NCI-H226 (cell line): ENCODE results near the gene C2orf76.
"Not testable (repeated sequence)": the region's sequence is repeated elsewhere in the genome, so short reads cannot be mapped to it uniquely, and the experiment has no call there.

ENCODE experiments used
- DNase-seq: peaks from one replicate; pipeline ENCODE4 v3.0.0-alpha.2; 2015

C2orf76 gene

DNA sequence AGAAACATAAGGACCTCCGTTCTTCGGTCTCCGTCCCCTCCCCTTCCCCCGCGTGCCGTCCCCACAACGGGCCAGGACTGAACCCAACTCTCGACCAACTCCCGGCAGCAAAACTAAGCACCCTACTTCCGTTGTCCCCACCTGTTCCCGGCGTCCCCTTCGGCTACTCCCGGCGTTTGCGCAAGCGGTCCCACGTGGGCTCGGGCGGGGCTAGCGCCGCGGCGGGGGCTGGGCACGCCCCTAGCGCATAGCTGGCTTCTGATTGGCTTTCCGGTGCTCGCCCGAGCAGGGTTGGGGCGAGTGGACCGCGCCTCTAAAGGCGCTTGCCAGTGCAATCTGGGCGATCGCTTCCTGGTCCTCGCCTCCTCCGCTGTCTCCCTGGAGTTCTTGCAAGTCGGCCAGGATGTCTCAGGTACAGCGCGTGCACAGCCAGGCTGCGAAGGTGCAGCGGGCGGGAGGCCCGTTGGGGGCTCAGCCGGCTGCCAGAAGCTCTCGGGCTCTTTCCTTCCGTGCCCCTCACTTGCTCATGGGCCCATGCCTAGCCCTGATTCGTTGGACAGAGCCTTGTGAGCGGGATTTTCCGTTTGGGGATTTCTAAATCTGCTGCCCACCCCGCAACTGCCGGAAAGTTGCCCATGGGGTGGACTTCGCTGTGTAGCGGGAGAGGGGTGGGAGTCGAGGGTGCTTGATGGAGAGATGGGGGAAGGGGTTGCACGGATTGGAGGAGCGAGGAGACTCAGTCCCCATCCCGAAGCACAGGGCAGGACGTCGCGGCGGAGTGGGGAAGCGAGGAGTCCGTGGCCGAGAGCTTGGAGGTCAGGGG is at the start of gene C2orf76, which contains the start of gene DBI:
Gene C2orf76, minus strand, starts transcription at position 186 of the 823 bp plus-strand sequence. CDS start 26,875 bp downstream, outside the sequence.
Gene DBI, plus strand, starts transcription at position 329 of the 823 bp plus-strand sequence. Its CDS starts 75 bp downstream, at position 404.
- peak; percentile 94 for DNase-seq

DNA sequence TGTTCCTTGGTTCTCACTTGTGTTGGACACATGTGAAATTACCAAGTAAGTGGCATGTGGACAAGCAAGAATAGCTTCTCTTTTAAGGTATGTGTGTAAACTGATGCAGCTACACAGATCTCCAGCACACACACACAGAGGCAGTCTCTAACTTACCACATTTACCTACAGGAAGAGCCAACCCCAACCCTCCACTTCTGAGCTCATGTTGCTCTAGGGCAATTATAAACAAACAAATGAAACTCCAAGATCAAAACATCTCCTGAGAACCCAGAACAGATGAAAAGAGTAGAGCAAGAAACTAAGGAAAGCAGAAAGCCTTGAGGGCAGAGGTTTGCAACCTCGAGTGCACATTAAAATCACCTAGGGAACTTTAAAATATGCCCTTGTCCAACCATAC is 49.0 kb upstream of the C2orf76 start:
- no peak for DNase-seq

DNA sequence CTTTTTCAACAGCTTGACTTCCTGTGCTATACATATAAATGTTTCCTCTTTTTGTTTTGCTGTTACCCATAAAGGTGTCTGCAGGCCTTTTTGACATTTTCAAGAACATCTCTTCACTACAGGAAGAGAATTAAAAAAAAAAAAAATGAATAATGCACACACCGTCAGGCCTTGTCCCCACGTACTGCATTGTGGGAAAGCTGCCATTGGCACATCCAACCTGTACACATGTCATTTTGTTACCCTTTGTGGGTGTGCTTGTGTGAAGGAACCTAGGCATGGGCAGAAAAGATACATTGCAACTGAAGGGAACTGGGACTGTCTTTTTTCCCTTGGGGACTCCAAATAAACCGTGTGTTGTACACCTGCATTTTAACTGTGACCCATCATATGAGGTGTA is 48.3 kb upstream of the C2orf76 start:
- no peak for DNase-seq

DNA sequence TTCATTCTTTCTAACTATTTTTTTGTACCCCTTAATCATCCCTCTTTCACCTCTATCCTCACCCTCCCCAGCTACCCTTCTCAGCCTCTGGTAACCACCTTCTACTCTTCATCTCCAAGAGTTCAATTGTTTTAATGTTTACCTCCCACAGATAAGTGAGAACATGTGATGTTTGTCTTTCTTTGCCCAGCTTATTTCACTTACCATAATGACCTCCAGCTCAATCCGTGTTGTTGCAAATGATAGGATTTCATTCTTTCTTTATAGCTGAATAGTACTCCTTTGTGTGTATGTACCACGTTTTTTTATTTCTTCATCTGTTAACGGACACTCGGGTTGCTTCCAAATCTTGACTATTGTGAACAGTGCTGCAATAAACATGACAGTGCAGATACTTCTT is 42.9 kb upstream of the C2orf76 start:
- no peak for DNase-seq

DNA sequence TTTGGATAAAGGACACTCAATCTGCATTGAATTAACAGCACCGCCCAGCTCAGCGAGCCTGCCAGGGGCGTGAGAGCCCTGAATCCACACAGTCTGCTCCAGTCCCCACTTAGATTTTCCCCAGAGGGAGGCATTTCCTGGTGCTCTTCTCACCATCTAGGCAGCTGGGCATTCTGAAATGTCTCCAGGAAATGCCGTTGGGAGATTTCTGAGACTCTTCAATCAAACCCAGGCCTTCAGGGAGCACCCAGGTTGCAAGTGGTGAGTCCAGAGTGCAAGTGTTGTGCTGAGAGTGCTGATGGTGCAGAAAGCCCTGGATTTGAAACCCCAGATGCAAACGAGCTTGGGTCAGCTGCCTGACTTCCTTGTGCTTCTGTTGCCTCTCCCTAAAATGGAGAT is 41.6 kb upstream of the C2orf76 start:
- peak; percentile 54 for DNase-seq

DNA sequence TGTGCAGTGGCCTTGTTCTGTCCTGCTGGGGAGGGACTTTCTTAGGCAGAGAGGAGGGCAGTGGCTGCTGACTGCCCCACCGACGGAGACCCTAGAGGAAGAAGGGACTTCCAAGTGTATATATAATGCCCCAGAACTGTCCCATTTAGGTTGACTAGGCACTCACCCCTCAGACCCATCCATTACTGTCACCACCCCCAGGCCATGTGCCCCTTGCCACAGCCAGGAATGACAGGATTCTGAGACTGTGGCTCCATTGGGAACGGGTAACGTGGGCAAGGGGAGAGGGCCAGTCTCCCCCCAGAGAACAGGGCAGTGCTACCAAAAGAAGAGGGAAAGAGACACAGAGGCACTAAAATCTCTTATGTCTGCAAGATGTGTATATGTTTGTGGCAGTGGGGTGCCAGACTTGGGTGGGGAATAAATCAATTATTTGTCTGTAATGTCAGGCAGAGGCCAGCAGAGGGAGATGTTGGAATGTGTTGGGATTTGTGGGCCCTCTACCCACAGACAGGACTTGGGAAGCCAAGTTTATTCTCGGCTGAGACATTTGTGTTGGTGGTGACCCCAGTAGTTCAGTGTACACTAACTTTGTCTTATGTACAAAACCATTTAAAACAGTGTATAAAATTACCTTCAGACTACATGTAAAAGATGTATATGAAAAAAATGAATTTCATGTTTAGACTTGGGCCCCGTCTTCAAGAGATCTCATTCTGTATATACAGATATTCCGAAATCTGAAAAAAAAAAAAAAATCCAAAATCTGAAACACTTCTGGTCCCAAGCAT is 41.0 kb upstream of the C2orf76 start:
- DNase-seq = peak; percentile 30

DNA sequence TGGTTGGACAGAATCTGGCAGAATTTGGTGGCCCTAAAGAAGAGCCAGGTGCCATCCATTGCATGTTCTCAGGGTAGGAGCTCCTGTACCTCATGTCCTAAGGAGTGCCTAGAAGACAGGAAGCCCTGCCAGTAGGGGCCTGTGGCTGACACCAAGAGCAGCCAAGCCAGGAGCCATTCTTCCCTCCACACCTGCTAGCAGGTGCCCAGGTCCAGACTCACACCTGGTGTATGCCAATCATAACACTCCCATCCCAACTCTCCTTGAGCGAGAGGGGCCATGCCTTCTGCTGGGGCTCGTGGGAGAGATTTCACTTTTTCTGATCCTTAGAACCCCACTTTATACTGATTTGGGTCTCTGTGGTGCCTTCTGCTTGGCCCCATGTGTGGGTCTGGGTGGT is 38.5 kb upstream of the C2orf76 start:
- DNase-seq = no peak

DNA sequence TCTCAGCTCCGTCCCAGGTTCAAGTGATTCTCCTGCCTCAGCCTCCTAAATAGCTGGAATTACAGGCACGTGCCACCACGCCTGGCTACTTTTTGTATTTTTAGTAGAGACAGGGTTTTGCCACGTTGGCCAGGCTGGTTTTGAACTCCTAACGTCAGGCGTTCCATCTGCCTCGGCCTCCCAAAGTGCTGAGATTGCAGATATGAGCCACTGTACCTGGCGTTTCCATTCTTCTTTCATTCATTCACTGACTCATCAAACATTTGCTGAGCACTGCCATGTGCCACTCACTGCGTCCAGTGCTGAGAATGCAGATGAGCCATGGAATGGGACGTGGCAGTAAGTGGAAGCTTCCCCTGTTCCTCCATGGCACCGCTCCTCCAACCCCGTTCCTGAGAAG is 37.0 kb upstream of the C2orf76 start:
- DNase-seq = not testable (repeated sequence)

DNA sequence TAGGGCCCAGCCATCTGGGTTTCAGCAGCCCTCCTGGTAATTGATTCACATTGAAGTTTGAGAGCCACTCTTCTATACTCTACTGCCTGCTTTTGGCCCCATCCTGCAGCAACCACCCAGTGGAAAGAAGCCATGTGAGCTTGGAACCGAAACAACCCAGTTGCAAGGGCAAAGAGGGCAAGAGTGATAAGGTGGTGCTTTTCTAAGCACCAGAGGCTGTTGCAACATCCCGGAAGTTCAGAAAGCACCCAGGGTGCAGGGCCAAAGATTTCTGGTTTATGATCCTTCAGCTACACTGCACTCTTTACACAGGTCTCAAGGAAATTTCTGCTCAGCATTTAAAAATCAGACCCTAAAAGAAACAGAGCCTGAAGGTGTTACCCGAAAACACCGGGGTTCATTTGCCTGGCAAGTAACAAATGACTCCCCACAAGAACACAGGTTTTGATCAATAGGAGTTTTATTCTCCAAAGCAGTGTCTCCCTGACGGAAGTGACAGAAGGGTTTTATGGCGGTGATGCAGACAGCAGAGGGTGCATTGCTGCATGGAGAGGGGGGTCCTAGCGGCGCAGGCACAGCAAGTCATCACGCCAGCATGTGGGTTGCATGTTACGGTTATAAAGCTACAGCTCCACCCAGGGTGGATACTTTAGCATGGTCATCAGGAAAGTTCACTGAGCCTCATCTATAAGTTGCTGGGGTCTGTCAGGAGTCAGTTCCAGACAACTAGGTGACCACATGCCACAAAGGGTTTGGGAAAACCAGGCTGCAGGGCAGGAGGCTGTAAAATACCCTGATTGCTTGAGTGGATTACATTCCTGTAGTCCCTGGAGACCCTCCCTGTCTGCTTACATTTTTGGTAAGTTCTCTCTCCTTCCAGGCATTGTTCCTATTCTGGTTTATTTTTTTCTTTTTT is 36.3 kb upstream of the C2orf76 start:
- peak; percentile 48 for DNase-seq

DNA sequence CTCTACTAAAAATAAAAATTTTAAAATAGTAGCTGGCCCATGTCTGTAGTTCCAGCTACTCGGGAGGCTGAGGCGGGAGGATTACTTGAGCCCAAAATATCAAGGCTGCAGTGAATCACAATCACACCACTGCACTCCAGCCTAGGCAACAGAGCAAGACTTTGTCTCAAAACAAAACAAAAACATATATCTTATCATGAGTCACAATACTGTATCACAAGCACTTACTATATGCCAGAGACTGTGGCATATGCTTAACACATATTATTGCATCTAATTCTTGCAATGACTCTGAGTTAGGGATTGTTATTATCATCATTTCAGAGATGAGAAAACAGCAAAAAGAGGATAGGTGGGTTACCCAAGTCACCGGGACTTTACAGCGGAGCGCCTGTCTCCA is 35.5 kb upstream of the C2orf76 start:
- no peak for DNase-seq

DNA sequence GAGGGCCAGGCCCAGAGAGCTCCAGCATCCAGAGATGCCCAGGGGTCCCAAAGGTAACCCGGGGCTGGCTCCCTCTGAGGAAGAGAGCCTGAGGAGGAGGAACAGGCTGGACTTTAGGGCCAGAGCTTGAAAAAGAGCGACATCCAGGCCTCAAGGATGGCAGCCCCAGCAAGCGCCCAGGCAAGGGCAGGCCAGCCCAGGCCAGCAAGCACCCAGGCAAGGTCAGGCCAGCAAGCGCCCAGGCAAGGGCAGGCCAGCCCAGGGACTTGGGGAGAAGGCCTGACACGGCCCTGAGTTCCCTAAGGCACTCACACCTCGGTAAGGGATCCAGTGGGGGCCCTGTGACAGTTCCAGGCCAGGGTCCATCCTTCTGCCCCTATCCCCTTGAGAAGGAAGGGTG is 30.6 kb upstream of the C2orf76 start:
- no peak for DNase-seq

DNA sequence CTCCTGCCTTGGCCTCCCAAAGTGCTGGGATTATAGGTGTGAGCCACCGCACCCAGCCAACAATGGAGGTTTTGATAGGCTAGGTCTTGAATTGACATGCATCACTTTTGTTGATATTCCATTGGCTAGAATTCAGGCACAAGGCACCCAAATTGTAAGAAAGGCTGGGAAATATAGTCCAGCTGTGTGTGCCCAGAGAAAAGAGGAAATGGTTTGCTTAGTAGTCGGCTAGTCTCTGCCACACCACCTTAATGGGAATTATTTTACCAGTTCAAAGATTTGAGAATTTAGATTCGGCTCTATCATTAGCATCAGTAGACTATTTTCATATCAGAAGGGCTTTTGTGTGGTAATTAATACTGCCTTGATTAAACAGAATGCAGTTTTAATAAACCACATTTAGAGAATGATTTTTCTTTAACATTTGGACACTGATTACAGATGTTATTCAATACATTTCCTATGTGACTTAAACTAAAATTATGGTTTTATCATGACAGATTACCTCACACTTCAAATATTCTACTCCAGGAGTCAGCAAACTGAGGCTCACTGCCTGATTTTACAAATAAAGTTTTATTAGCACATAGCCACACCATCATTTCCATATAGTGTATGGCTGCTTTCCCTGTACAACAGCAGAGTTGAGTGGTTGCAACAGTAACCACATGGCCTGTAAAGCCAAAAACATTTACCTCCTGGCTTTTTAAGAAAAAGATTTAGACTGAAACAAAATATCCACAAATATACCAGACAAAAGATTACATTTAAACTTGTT is 27.5 kb upstream of the C2orf76 start:
- DNase-seq = no peak

DNA sequence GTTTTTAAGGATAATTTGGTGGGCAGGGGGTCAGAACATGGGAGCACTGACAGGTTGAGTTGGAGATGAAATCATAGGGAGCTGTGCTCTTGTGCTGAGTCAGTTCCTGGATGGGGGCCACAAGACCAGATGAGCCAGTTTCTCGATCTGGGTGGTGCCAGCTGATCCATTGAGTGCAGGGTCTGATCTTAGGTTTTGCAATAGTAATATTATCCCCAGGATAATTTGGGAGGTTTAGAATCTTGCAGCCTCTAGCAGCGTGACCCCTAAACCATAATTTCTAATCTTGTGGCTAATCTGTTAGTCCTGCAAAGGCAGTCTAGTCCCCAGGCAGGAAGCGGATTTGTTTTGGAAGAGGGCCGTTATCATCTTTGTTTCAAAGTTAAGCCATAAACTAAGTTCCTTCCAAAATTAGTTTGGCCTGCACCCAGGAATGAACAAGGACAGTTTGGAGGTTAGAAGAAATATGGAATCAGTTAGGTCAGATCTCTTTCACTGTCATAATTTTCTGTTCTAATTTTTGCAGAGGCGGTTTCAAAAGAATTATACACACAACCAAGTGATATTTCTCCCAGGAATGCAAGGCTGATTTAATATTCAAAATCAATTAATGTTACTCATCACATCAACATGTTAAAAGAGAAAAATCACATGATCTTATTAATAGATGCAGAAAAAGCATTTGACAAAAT is 23.1 kb upstream of the C2orf76 start:
- DNase-seq = peak; percentile 57

DNA sequence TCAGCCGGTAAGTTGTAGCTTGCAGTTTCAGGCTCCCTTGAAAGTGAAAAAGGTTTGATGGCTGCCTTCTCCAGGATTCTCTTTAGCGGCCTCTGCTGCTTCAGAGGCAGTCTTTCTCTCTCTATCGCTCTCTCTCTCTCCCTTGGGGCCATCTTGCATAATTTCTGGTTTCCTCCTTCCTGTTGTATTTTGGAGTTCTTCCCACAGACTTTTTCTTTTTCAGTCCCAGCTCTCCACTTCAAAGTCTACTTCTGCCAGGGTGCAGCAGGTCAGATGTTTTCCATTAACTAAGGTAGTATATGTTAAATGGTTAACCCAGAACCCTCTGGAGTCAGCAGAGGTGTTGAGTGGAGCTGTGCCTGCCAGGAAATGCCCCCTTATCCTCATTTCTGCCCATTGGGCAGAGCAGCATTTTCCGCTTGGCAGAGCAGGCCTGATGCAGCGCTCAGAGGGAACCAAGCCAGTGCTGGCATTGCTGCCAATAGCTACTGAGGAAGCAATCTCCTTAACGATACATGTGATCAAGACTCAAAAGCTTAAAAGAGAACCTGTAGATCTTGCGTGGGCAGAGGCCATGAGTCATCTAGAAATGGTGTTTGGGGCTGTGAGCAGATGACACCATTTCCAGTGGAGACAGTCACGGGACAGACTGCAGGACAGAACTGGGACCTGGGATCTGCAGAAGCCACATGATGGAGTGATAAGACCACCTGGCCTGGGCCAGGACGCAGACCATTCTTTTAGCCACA is 20.9 kb upstream of the C2orf76 start:
- peak; percentile 78 for DNase-seq

DNA sequence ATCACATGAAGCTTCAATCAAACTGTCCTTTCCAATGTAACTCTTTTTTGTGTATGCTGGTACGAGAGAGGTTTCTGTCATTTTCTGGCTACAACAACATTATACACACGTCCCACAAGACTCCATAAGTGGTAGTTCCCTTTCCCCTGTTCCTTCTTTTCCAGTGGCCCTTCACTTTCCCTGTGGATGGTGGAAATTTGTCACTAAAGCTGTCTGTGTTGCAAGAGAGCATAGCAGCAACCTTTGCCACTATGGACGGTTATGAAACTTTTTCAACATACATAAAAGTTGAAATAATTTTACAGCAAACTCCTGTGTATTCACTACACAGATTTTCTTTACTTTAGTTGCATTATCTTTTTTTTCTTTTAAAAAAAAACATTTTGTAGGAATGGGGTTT is 18.8 kb upstream of the C2orf76 start:
- DNase-seq = no peak

DNA sequence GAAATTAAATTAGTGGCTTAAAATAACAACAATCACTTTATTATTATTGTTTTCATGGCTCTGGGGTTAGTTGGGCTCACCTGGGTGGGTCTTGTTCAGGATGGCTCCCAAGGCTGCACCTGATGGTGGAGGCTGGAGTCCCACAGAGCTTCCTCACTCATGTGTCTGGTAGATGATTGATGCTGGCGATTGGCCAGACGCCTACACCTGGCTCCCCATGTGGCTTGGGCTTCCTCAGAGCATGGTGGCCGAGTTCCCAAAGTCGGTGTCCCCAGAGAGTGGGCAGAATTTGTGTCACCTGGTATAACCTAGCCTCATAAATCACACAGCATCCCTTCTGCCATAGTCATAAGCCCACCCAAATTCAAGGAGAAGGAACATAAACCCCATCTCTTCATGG is 18.3 kb upstream of the C2orf76 start:
- DNase-seq = no peak

DNA sequence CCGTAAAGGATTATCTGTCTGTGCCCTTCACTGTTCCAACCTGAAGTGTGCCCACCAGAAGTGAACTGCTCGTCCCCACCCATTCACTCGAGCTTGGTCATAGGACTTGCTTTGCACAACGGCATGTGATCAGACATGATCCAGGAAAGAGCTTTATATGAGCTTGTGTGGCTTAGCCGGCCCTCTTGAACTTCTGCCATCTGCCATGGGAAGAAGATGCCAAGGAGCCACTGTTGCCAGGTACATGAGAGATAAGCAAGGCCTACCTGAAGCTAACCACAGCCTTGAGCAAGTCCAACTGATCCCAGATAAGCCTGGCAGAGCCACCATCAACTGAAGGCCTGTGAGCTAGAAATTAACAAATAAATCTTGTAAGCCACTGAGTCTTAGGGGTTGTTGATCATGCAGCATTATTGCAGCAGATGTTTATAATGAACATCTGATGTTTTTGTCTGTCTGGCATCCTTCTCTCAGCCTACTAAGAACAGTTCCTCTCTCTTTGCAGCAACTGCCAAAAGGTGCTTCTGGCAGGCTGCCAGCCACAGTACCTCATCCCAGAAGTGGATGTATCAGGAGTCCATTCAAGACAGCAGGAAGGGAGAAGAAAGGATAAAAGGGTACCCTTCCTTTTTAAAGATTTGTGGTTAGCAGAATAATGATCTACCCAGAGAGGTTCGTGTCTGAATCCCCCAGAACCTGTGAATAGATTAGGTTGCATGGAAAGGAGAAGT is 16.9 kb upstream of the C2orf76 start:
- DNase-seq = peak; percentile 12

DNA sequence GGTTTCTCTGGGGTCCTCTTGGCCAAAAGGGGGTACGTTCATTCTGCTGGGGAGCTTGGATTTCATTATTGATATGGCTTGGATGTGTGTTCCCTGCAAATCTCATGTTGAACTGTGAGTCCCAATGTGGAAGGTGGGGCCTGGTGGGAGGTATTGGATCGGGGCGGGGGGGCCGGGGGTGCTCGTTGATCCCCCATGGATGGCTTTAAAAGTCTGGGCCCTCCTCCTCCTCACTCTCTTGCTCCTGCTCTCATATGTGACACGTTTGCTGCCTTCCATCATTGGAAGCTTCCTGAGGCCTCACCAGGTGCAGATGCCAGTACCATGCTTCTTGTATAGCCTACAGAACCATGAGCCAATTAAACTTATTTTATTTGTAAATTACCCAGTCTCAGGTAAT is 11.9 kb upstream of the C2orf76 start:
- DNase-seq = no peak

DNA sequence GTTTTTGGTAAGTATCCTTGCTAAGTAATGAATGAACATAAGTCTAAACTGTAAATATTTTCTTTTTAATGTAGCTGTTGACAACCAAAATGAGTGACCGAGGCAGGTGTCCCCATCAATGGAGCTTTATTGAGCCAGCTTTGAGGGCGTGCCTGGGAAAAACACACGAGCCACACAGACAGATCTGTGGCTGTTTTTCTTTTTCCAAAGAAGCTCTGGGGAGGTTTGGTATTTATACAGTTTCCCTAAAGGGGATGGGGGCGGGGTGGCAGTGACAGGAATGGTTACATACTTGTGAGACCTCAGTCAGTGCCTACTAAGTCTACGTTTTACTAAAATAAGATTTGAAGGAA is 11.3 kb upstream of the C2orf76 start:
- DNase-seq = no peak
